Endothelial cell of umbilical vein (primary cell): Measurements from ENCODE around the gene SRGAP1. TPM values are rescaled to one million over a fixed set of nuclear protein-coding genes. Genes with fewer than 3 reads are reported as not detected.
A peak's percentile ranks its signal among the peaks of the same experiment; 100 is the strongest.

Experiments
- BruUV-seq: library from RNA; stranded (reverse); fragments of 400-500 nt; replicated peaks from 2 replicates; lab custom pipeline; 2021; lab: Mats Ljungman, UMichigan
- CTCF ChIA-PET: fragments of 300-600, 350-600 bp; sonication (Branson Sonifier 250); formaldehyde crosslinking; loops from one replicate; lab custom pipeline; 2021; ENCODE audit warnings: antibody characterized with exemption, inconsistent platforms; lab: Charles Lee
- POLR2A ChIA-PET: fragments of 300-600, 350-600 bp; sonication (Branson Sonifier 250); formaldehyde crosslinking; loops from one replicate; lab custom pipeline; 2021; ENCODE audit warnings: antibody characterized with exemption, inconsistent platforms; lab: Charles Lee
- DNase-seq: peaks from one replicate; pipeline ENCODE4 v3.0.0-alpha.2; 2011; ENCODE audit warnings: low read depth, low spot score
- FAIRE-seq: peaks from 2 replicates; lab custom pipeline; 2011; peaks lifted over from hg19 to GRCh38; lab: Jason Lieb, UNC
- H2AFZ ChIP-seq: 2 replicates; pipeline ENCODE4 v1.6.0; 2012; ENCODE audit warnings: low read depth, low read length, control low read depth, inconsistent platforms
- H3K27ac ChIP-seq: 2 replicates; pipeline ENCODE4 v1.5.1; 2011; ENCODE audit warnings: low read depth, mild to moderate bottlenecking, control low read depth, low read length, moderate library complexity; ENCODE audit not compliant: insufficient read depth
- H3K27me3 ChIP-seq, 2 experiments: 2 replicates each; pipeline versions ENCODE4 v1.6.0 to v1.6.1; 2011; ENCODE audit warnings: low read length in 2 of 2, mixed read lengths in 1 of 2; ENCODE audit not compliant: control insufficient read depth in 2 of 2, insufficient read depth in 2 of 2
- H3K36me3 ChIP-seq, 2 experiments: 2 replicates in 1 of 2; 3 replicates in 1 of 2; pipeline ENCODE4 v1.5.1; 2011; ENCODE audit warnings: low read length in 2 of 2, mild to moderate bottlenecking in 1 of 2, moderate library complexity in 1 of 2; ENCODE audit not compliant: control insufficient read depth in 2 of 2, insufficient read depth in 2 of 2; ENCODE audit errors: extremely low read depth in 1 of 2
- H3K4me1 ChIP-seq: 3 replicates; pipeline ENCODE4 v1.5.1; 2011; ENCODE audit warnings: mild to moderate bottlenecking, low read length; ENCODE audit not compliant: control insufficient read depth, insufficient read depth; ENCODE audit errors: extremely low read depth
- H3K4me2 ChIP-seq: 2 replicates; pipeline ENCODE4 v1.6.1; 2011; ENCODE audit warnings: low read length, control low read depth, mixed read lengths; ENCODE audit not compliant: insufficient read depth
- H3K4me3 ChIP-seq, 3 experiments: fragments of 200-600 bp in 1 of 3; sonication (generic), shearing (Covaris generic) in 1 of 3; replicated peaks in 1 of 3; 2 replicates each; pipeline ENCODE4 v1.5.1; 2011 to 2016; ENCODE audit warnings: control low read depth in 3 of 3, low read length in 3 of 3, mild to moderate bottlenecking in 2 of 3, inconsistent platforms in 1 of 3, low read depth in 1 of 3, moderate library complexity in 1 of 3; ENCODE audit not compliant: insufficient read depth in 1 of 3
- H3K79me2 ChIP-seq: 2 replicates; pipeline ENCODE4 v1.6.0; 2012; ENCODE audit warnings: low read length, inconsistent platforms; ENCODE audit not compliant: control insufficient read depth, insufficient read depth
- H3K9ac ChIP-seq: replicated peaks from 2 replicates; pipeline ENCODE3; 2011; ENCODE audit warnings: low read length, control low read depth; ENCODE audit not compliant: insufficient read depth; ENCODE audit errors: extremely low read depth
- H3K9me1 ChIP-seq: replicated peaks from 3 replicates; pipeline ENCODE4 v1.6.0; 2011; ENCODE audit warnings: mild to moderate bottlenecking, low read length; ENCODE audit not compliant: control insufficient read depth, insufficient read depth; ENCODE audit errors: extremely low read depth
- H3K9me3 ChIP-seq: replicated peaks from 2 replicates; pipeline ENCODE4 v1.5.1; 2012; ENCODE audit warnings: low read length, inconsistent platforms; ENCODE audit not compliant: control insufficient read depth, insufficient read depth
- H4K20me1 ChIP-seq: replicated peaks from 2 replicates; pipeline ENCODE3; 2011; ENCODE audit warnings: mild to moderate bottlenecking, low read length; ENCODE audit not compliant: control insufficient read depth, insufficient read depth; ENCODE audit errors: extremely low read depth
- EZH2 ChIP-seq: IDR thresholded peaks from 2 replicates; pipeline ENCODE4 v1.6.1; 2012; ENCODE audit warnings: borderline replicate concordance, low read depth, mild to moderate bottlenecking, moderate library complexity, low read length, inconsistent platforms; ENCODE audit not compliant: severe bottlenecking
- FOS ChIP-seq: IDR thresholded peaks from 2 replicates; pipeline ENCODE4 v1.6.1; 2011; ENCODE audit warnings: mild to moderate bottlenecking, low read length, moderate library complexity, borderline replicate concordance; ENCODE audit not compliant: insufficient read depth
- GATA2 ChIP-seq: IDR thresholded peaks from 2 replicates; pipeline ENCODE4 v1.7.0; 2011; ENCODE audit warnings: low read depth, mild to moderate bottlenecking, moderate library complexity, mixed read lengths, low read length; ENCODE audit not compliant: insufficient read length, insufficient read depth
- JUN ChIP-seq: IDR thresholded peaks from 2 replicates; pipeline ENCODE4 v1.6.1; 2011; ENCODE audit warnings: borderline replicate concordance, low read depth; ENCODE audit not compliant: insufficient read length, insufficient read depth
- MYC ChIP-seq: IDR thresholded peaks from one replicate; pipeline ENCODE4 v1.6.1; 2011; ENCODE audit warnings: mild to moderate bottlenecking, low read depth, low read length
- POLR2A ChIP-seq: IDR thresholded peaks from 2 replicates; pipeline ENCODE4 v1.6.1; 2012; ENCODE audit warnings: low read depth, mild to moderate bottlenecking, control low read depth, low read length
- POLR2AphosphoS5 ChIP-seq: IDR thresholded peaks from 2 replicates; pipeline ENCODE4 v1.6.1; 2012; ENCODE audit warnings: low read depth, mild to moderate bottlenecking, control low read depth, low read length, moderate library complexity; ENCODE audit not compliant: insufficient read depth
- dilution Hi-C: fragments of 300-500 bp; cut with MboI; formaldehyde crosslinking; loops from one replicate; pipeline ENCODE4 v1.15.0; 2019; ENCODE audit warnings: low sequenced_read_pairs; ENCODE audit not compliant: extremely low pct_ligation_motif_present
- intact Hi-C: fragments of 100-400 bp; cut with micrococcal nuclease; formaldehyde crosslinking; loops from one replicate; pipeline ENCODE4 v1.10.0; 2022
- polyA plus RNA-seq, 4 experiments: library from polyadenylated mRNA; depleted of rRNA in 3 of 4; stranded (reverse) in 3 of 4; unstranded in 1 of 4; fragments of >200 nt; gene quantifications; 2 replicates each; pipeline versions ENCODE4 v1.2.1 to v1.2.3, GENCODE V29; 2011 to 2012; ENCODE audit warnings: missing spikeins in 1 of 4
- total RNA-seq: library from RNA; stranded (reverse); gene quantifications from 2 replicates; pipeline ENCODE4 v1.2.3, GENCODE V29; 2021
- TF ChIP-seq, protein P1 (sequence below): IDR thresholded peaks from 2 replicates; pipeline ENCODE4 v1.6.1; 2011; ENCODE audit not compliant: insufficient read depth, insufficient read length
- TF ChIP-seq, protein P2 (sequence below), 2 donors: IDR thresholded peaks; 1 replicate in 1 of 2; 2 replicates in 1 of 2; pipeline ENCODE4 v1.5.1; 2011; ENCODE audit warnings: low read length in 2 of 2, mild to moderate bottlenecking in 2 of 2, moderate library complexity in 2 of 2, control low read depth in 1 of 2, inconsistent platforms in 1 of 2, low read depth in 1 of 2; ENCODE audit not compliant: insufficient read depth in 1 of 2; ENCODE audit errors: extremely low read depth in 1 of 2

SRGAP1 gene
- total and polyA plus RNA-seq, 2 donors (not counting 3 experiments of a cell fraction or from before 2014, with no cell fraction given), result 4.9 to 16.3 TPM

DNA sequence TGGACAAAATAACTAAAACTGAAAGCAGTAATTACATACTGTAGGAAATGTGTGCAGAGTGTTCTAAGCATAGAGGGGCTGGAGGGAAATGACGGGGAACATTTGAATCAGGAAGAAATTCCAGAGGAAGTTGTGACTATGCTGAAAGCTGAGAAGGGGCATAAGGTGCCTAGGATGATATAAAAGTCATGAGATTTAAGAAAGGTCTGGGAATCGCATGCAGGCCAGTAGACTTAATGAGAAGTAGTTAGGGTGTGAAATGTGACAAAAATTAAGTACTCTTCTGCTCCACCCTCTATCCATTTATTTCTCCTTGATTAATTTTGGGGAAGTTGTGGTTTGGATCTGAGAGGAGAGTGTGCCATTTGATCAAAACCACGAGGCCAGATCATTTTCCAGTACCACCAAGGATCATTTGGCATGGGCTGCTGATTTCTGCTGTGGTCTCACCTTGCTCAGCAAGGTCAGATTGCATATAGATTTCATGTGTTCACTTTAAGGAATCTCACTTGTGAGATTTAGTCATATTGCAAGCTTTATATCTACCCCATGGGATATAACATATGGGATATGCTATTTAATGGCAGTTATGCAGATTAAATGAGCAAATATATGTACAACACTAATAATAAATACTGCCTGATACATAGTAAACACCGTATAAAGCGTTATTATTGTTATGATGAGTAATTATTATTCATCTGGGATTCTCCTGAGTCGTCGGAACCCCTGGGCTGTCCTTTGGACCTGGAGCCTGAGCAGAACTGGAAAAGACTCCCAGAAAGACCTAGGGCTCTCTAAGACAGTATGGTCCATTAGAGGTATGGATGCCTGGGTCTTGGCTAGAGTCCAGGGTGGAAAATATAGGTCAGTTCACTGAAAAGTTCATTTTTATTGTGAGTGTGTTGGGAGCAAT, 72.3 kb downstream of the SRGAP1 start:
- Histone ChIP-seq H3K9me3 (no peaks in the 10 kb centered on the region), H3K4me2 (peak overlapping the region; percentile 61), H3K9ac (peak overlapping the region; percentile 73), H3K27ac (peak overlapping the region; percentile 89), H3K4me3 (peak overlapping the region in 1 of 3 experiments; percentile 2), H3K36me3 (peaks cover 0 to 3% of the 10 kb centered on the region in 2 experiments), H3K9me1 (no peaks in the 10 kb centered on the region), H4K20me1 (no peaks in the 10 kb centered on the region), H3K4me1 (peaks cover 56% of the 10 kb centered on the region), H2AFZ (peak overlapping the region; percentile 17), H3K27me3 (no peaks in the 10 kb centered on the region), H3K79me2 (peaks cover 23% of the 10 kb centered on the region)
- CTCF ChIA-PET, result interaction anchor here (1.2 to 2.4 kb wide), 4 partner anchors 15 to 73 kb away, joined by 3 to 14 read pairs (median 8); partner anchors contain the start of gene SRGAP1
- POLR2A ChIA-PET, result interaction anchor here (0.5 to 0.7 kb wide), 2 partner anchors 48 to 307 kb away, joined by 5 to 11 read pairs; no protein-coding TSS in a partner anchor
- peak; percentile 64 for TF ChIP-seq GATA2
- peak; percentile 66 for TF ChIP-seq JUN
- TF ChIP-seq MYC, result no peak
- TF ChIP-seq POLR2A, result no peak
- TF ChIP-seq FOS, result peak; percentile 34
- BruUV-seq, result TSS peak; percentile 74
- DNase-seq, result peak; percentile 90
- intact Hi-C loops (loop anchor here (5.0 kb wide), 1 partner anchor 625 kb away; no protein-coding TSS in a partner anchor), dilution Hi-C loops (no loop called here)
- FAIRE-seq, result peak; percentile 52

DNA sequence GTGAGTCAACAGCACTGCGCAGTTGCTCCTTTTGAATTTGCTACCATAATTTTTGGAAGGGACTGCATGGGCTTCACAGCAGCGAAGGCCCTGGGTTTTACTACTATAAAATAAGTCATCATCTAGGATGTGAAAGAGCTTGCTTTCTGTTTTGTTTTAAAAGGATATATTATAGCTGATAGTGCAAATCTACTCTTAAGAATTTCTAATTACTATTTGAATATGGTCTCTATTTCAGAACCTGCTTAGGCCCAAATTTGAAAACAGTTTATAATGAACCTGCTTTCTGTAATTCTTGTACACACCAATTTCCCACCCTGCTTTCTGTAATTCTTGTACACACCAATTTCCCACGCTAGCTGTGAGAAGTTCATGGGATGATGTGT, 73.0 kb downstream of the SRGAP1 start:
- Histone ChIP-seq H3K4me3 (no peak overlapping the region), H3K27ac (peak overlapping the region; percentile 89), H3K4me2 (peak overlapping the region; percentile 61), H3K79me2 (peaks cover 23% of the 10 kb centered on the region), H4K20me1 (no peaks in the 10 kb centered on the region), H3K9me3 (no peaks in the 10 kb centered on the region), H3K9ac (peak overlapping the region; percentile 73), H3K27me3 (no peaks in the 10 kb centered on the region), H3K9me1 (no peaks in the 10 kb centered on the region), H3K36me3 (peaks cover 0 to 3% of the 10 kb centered on the region in 2 experiments), H3K4me1 (peaks cover 56% of the 10 kb centered on the region), H2AFZ (no peak overlapping the region)
- TF ChIP-seq JUN (no peak), POLR2A (no peak), MYC (no peak), EZH2 (no peak), POLR2AphosphoS5 (no peak), GATA2 (no peak), FOS (no peak)
- TF ChIP-seq, protein P1, sequence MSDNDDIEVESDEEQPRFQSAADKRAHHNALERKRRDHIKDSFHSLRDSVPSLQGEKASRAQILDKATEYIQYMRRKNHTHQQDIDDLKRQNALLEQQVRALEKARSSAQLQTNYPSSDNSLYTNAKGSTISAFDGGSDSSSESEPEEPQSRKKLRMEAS, result no peak
- TF ChIP-seq, protein P2, sequence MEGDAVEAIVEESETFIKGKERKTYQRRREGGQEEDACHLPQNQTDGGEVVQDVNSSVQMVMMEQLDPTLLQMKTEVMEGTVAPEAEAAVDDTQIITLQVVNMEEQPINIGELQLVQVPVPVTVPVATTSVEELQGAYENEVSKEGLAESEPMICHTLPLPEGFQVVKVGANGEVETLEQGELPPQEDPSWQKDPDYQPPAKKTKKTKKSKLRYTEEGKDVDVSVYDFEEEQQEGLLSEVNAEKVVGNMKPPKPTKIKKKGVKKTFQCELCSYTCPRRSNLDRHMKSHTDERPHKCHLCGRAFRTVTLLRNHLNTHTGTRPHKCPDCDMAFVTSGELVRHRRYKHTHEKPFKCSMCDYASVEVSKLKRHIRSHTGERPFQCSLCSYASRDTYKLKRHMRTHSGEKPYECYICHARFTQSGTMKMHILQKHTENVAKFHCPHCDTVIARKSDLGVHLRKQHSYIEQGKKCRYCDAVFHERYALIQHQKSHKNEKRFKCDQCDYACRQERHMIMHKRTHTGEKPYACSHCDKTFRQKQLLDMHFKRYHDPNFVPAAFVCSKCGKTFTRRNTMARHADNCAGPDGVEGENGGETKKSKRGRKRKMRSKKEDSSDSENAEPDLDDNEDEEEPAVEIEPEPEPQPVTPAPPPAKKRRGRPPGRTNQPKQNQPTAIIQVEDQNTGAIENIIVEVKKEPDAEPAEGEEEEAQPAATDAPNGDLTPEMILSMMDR (IDR thresholded peaks at IDR 0.05; ENCODE audit: extremely low read depth in 1 of 2, insufficient read depth in 1 of 2, low read depth in 1 of 2, low read length in 2 of 2), result no peak
- no peak for FAIRE-seq
- ChIA-PET CTCF (interaction anchor here (0.7 to 2.4 kb wide), 3 partner anchors 19 to 73 kb away, joined by 3 to 11 read pairs (median 6); partner anchors contain the start of gene SRGAP1), POLR2A (no interaction called here)
- intact Hi-C loops, result loop anchor here (5.0 kb wide), 1 partner anchor 625 kb away; no protein-coding TSS in a partner anchor
- dilution Hi-C loops, result no loop called here
- DNase-seq, result no peak
- TSS peak; percentile 73 for BruUV-seq
